NT2/D1 (cell line): ENCODE results near the gene DCTN5.

Experiments used
- DNase-seq: peaks from one replicate; pipeline ENCODE4 v3.0.0-alpha.2; 2011; ENCODE audit warnings: low read depth, low spot score
- H3K27me3 ChIP-seq: 2 replicates; pipeline ENCODE4 v1.6.0; 2011; ENCODE audit warnings: mild to moderate bottlenecking; ENCODE audit not compliant: insufficient read length, insufficient read depth
- H3K36me3 ChIP-seq: 2 replicates; pipeline ENCODE4 v1.6.1; 2011; ENCODE audit warnings: mild to moderate bottlenecking, low read length, mixed read lengths; ENCODE audit not compliant: insufficient read depth, insufficient read length
- H3K4me1 ChIP-seq: 2 replicates; pipeline ENCODE4 v1.5.1; 2011; ENCODE audit not compliant: insufficient read depth, insufficient read length
- H3K4me3 ChIP-seq: 2 replicates; pipeline ENCODE4 v1.5.1; 2011; ENCODE audit warnings: low read depth; ENCODE audit not compliant: insufficient read length
- H3K9ac ChIP-seq: 2 replicates; pipeline ENCODE4 v1.6.0; 2011; ENCODE audit warnings: low read depth; ENCODE audit not compliant: insufficient read length
- H3K9me3 ChIP-seq: 2 replicates; pipeline ENCODE4 v1.5.1; 2011; ENCODE audit warnings: mild to moderate bottlenecking, low read length; ENCODE audit not compliant: insufficient read depth
- SUZ12 ChIP-seq: IDR thresholded peaks from 2 replicates; pipeline ENCODE4 v1.6.1; 2011; ENCODE audit not compliant: insufficient read length, insufficient read depth; ENCODE audit errors: extremely low read depth
- YY1 ChIP-seq: IDR thresholded peaks from 2 replicates; pipeline ENCODE4 v1.6.1; 2011; ENCODE audit not compliant: insufficient read length, insufficient read depth
- ZNF274 ChIP-seq: IDR thresholded peaks from 2 replicates; pipeline ENCODE4 v1.6.1; 2011; ENCODE audit warnings: mild to moderate bottlenecking, low read depth, low read length

DCTN5 gene

DNA sequence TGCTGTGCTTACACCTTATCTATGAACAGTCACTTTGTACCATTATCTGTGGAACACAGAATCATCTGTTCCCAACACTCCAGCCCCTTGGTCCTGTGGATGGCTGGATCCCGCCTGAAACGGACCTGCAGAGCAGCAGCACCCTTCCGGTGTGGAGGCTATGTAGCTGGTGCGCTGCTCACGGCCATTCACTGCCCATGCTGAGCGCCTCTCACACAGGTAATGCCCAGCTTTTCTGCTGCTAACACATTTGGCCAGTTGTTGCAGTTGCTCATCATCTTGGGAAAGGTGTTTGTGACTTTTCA, 26.0 kb downstream of the DCTN5 start:
- TF ChIP-seq SUZ12 (no peak), YY1 (no peak), ZNF274 (no peak)

DNA sequence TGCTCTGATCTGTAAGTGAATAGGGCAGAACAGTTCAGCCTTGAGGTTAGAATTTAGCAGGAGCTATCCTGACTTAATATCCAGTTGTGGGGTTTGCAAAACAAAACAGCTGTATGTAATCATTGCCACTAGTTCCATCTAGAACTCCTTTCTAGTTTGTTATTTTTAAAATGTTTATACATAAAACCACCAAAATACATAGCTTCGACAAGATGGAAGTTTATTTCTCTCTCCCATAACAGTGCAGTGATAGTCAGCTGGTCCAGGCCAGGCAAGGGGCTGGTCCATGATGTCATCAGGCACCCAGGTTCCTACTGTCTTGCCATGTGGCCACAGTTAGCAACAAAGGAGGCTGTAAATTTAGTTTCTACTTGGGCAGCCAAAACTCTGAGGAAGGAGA, 27.0 kb downstream of the DCTN5 start:
- H3K4me1 ChIP-seq = no peaks in the 10 kb centered on the region

More for the DNA sequence above, 26.0 kb downstream of the DCTN5 start:
- Histone ChIP-seq H3K9ac (no peak overlapping the region), H3K36me3 (peaks cover 94% of the 10 kb centered on the region), H3K4me3 (no peak overlapping the region), H3K4me1 (no peaks in the 10 kb centered on the region), H3K27me3 (no peaks in the 10 kb centered on the region), H3K9me3 (no peaks in the 10 kb centered on the region)
- no peak for DNase-seq

DNA sequence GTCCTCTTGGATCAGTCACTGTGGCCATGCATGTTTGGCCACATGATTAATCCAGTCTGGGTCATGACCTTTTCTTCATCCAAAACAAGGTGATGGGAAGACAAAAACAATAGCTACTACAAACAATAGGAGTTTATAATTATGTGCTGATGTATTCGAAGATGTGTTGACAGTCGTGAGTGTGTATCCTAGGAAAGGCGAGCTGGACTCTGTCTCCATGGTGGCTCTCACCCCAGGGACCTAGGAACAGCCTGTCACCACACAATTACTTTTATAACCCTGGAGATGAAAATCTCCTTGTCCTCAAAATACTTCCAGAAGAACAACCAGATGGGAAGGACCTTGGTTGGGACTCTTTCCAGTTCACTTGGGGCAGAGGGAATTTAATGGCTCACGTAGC, 27.6 kb downstream of the DCTN5 start:
- Histone ChIP-seq H3K4me1 (no peaks in the 10 kb centered on the region), H3K27me3 (no peaks in the 10 kb centered on the region), H3K36me3 (peaks cover 88% of the 10 kb centered on the region), H3K9ac (no peak overlapping the region), H3K9me3 (no peaks in the 10 kb centered on the region), H3K4me3 (no peak overlapping the region)
- no peak for TF ChIP-seq ZNF274
- TF ChIP-seq SUZ12 = no peak
- no peak for TF ChIP-seq YY1
- no peak for DNase-seq

More for the DNA sequence above, 27.0 kb downstream of the DCTN5 start:
- Histone ChIP-seq H3K27me3 (no peaks in the 10 kb centered on the region), H3K4me3 (no peak overlapping the region), H3K9ac (no peak overlapping the region), H3K36me3 (peaks cover 90% of the 10 kb centered on the region), H3K9me3 (no peaks in the 10 kb centered on the region)
- TF ChIP-seq ZNF274 (no peak), YY1 (no peak), SUZ12 (no peak)
- no peak for DNase-seq

DNA sequence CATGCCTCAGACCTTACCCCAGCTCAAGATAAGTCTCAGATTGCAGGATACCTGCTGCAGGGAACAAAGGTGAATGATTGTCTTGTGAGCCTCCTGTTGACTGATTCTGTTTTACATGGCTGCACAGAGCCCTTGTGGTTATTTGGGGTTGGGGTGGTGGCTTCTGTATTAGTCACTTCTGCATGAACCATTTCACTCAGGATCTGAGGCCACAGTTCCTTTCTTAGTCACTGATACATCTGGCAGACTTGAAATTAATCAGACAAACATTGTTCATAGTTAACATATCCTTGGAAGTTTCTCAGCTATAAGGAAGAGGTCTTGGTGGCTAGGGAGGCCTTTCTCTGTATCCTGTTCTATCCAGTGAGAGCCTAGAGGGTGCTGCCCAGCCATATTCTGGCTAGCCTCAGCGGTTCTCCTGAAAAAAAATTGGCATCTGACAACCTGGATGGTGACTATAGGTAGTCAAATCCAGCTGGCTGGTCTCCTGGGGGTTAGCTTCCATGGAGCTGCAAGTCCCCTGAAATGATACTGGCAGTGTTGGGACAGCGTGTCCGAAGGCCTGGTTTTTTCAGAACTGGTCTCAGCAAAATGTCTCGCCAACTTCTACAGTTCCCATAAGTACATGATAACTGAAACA, 29.0 kb downstream of the DCTN5 start:
- no peaks in the 10 kb centered on the region for H3K4me1 ChIP-seq
- TF ChIP-seq SUZ12 (no peak), ZNF274 (no peak), YY1 (no peak)
- H3K4me3 ChIP-seq = no peak overlapping the region
- H3K27me3 ChIP-seq = no peaks in the 10 kb centered on the region
- DNase-seq = no peak
- H3K36me3 ChIP-seq = peaks cover 85% of the 10 kb centered on the region
- no peaks in the 10 kb centered on the region for H3K9me3 ChIP-seq
- H3K9ac ChIP-seq = no peak overlapping the region

DNA sequence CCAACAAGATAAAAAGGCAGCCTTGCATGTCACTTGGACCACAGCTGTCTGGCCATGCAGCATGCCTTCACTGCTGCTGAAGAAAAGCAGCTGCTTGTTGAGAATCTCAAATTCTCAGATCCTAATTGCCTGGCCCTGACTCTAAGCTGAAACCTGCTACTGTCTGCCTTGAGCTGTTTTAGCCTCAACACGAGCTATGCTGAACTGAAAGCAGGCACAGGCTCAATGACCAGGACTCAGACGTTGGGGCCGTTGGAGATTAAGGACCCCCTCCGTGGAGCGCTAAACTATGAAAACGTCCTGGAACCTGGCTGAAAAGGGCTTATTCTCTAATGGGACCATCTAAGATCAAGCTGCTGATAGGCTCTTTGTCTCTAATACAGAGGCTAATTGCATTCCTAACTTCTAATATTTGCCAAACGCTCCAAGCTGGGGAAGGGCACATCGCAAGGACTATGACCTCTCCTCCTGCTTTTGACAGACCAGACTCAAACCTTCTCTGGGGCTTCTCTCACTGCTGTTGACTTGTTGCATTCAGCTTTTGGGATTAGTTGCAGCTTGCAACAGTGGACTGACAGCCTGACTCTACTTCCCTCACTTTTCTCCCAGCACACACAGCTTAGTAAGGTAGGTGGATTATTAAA, 32.8 kb downstream of the DCTN5 start:
- Histone ChIP-seq H3K9me3 (no peaks in the 10 kb centered on the region), H3K36me3 (peaks cover 52% of the 10 kb centered on the region), H3K4me1 (no peaks in the 10 kb centered on the region), H3K27me3 (no peaks in the 10 kb centered on the region), H3K4me3 (no peak overlapping the region), H3K9ac (no peak overlapping the region)
- DNase-seq = no peak
- no peak for TF ChIP-seq ZNF274

DNA sequence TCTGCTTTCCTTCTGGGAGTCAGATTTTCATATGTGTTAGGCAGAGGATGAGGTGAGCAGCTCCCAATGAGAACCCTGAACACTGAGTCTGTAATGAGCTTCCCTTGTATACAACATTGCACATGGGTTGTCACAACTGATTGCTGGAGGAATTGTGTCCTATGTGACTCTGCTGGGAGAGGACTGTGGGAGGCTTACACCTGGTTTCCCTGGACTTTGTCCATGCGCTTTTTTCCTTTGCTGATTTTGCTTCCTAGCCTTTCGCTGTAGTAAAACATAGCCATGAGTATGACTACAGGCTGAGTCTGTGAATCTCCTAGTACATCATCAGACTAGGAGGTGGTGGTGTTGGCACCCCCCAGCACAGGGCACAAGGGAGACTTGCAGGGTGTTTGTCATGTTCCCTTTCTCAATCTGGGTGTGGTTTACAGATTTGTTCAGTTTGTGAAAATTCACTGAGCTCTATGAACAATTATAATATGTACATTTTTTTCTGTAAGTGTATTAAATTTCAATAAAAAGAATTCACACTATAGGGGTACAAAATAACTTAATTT, 35.7 kb downstream of the DCTN5 start:
- H3K9ac ChIP-seq = no peak overlapping the region
- DNase-seq = no peak

DNA sequence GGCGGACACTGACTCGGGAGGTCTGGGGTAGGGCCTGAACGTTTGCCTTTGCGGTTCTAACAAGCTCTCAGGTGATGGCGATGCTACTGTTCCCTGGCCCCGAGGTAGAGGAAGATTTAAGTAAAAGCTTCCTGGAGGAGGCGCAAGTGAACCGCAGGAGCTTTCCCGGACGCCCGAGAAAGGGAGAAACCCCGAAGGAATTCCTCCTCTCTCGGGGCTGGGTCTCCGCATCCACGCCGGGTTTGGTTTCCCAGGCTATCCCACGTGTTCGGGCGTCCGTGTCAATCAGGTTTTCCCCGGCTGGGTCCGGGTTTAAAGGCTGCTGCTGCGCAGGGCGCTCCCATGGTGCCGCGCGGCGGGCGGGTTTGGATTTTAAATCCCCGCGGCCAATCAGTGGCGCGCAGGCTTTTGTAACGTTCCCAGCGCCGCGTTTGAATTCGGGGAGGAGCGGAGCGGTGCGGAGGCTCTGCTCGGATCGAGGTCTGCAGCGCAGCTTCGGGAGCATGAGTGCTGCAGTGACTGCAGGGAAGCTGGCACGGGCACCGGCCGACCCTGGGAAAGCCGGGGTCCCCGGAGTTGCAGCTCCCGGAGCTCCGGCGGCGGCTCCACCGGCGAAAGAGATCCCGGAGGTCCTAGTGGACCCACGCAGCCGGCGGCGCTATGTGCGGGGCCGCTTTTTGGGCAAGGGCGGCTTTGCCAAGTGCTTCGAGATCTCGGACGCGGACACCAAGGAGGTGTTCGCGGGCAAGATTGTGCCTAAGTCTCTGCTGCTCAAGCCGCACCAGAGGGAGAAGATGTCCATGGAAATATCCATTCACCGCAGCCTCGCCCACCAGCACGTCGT, 37.4 kb downstream of the DCTN5 start, which contains the start of gene PLK1:
PLK1 (plus strand) TSS at position 460 of the 844 bp plus-strand sequence; CDS start at position 504, 44 bp downstream.
- Histone ChIP-seq H3K4me3 (peak within 1 kb of the TSS; percentile 97), H3K9me3 (no peaks in the 10 kb centered on the region), H3K27me3 (no peaks in the 10 kb centered on the region), H3K9ac (peak within 1 kb of the TSS; percentile 96), H3K4me1 (peaks cover 9% of the 10 kb centered on the region), H3K36me3 (peaks cover 59% of the 10 kb centered on the region)
- peak; percentile 88 for DNase-seq
- TF ChIP-seq ZNF274 = no peak
- TF ChIP-seq YY1 = no peak
- no peak for TF ChIP-seq SUZ12

More for the DNA sequence above, 35.7 kb downstream of the DCTN5 start:
- TF ChIP-seq YY1 (no peak), ZNF274 (no peak), SUZ12 (no peak)
- Histone ChIP-seq H3K9me3 (no peaks in the 10 kb centered on the region), H3K4me1 (peaks cover 9% of the 10 kb centered on the region), H3K36me3 (peaks cover 52% of the 10 kb centered on the region), H3K4me3 (no peak overlapping the region), H3K27me3 (no peaks in the 10 kb centered on the region)
